Measurements from ENCODE around the gene WAS. TPM values are rescaled to one million over a fixed set of nuclear protein-coding genes. Genes with fewer than 3 reads are reported as not detected.

The WAS gene
- total RNA-seq, 1 experiment from 2014 or later, result 0.43 TPM

GRCh38 chrX:48737213-48737938 is 53.8 kb downstream of the WAS start:
- Mint-ChIP-seq H3K36me3 (ENCODE audit: insufficient read depth, unreplicated experiment) (peaks cover 12% of the 10 kb centered on the region), H3K4me3 (ENCODE audit: unreplicated experiment) (peak overlapping the region; percentile 77), H3K27ac (ENCODE audit: unreplicated experiment) (peak overlapping the region; percentile 72), H3K27me3 (ENCODE audit: insufficient read depth, unreplicated experiment) (no peaks in the 10 kb centered on the region), H3K4me1 (ENCODE audit: low read depth, unreplicated experiment) (peaks cover 6% of the 10 kb centered on the region), H3K9me3 (ENCODE audit: unreplicated experiment) (no peaks in the 10 kb centered on the region)
- ChIA-PET CTCF (interaction anchor here (0.6 to 1.0 kb wide), 2 partner anchors 106 to 523 kb away, joined by 3 to 4 read pairs; no protein-coding TSS in a partner anchor), POLR2A (interaction anchor here (0.5 to 1.4 kb wide), 10 partner anchors 9 to 453 kb away, joined by 3 to 15 read pairs (median 4); partner anchors contain the start of genes HDAC6, PQBP1, RBM3 and SUV39H1)
- Histone ChIP-seq H3K4me1 (no peaks in the 10 kb centered on the region; the same call in 1 of the 2 replicates), H3K9me3 (no peaks in the 10 kb centered on the region), H3K4me3 (ENCODE audit: low read depth, low read length) (peak overlapping the region; percentile 56), H3K27me3 (replicated peaks; ENCODE audit: control insufficient read depth, insufficient read depth, low read length) (no peaks in the 10 kb centered on the region), H3K36me3 (ENCODE audit: control insufficient read depth, insufficient read depth, low read length) (no peaks in the 10 kb centered on the region)
- DNase-seq, result peak; percentile 91 to 96
- TF ChIP-seq CTCF (IDR thresholded peaks at IDR 0.05; ENCODE audit: insufficient read depth in 1 of 2, low read depth in 1 of 2, low read length in 1 of 2, severe bottlenecking in 1 of 2, unreplicated experiment in 1 of 2), result no peak
- BruUV-seq (replicated peaks), result TSS peak; percentile 100
- intact Hi-C loops (cut with micrococcal nuclease; ENCODE audit: unreplicated experiment), result loop anchor here (1.0 to 2.0 kb wide), 3 partner anchors 17 to 65 kb away; partner anchors contain the start of genes HDAC6 and SUV39H1

- TF ChIP-seq CTCF (IDR thresholded peaks at IDR 0.05; ENCODE audit: insufficient read depth in 1 of 2, low read depth in 1 of 2, low read length in 1 of 2, severe bottlenecking in 1 of 2, unreplicated experiment in 1 of 2), result no peak
- H3K36me3 ChIP-seq (ENCODE audit: control insufficient read depth, insufficient read depth, low read length), result no peaks in the 10 kb centered on the region
- no peak for DNase-seq
- H3K9me3 ChIP-seq, result no peaks in the 10 kb centered on the region
- no peaks in the 10 kb centered on the region for H3K27me3 Mint-ChIP-seq (ENCODE audit: insufficient read depth, unreplicated experiment)
- CTCF ChIA-PET, result no interaction called here
- H3K27me3 ChIP-seq (replicated peaks; ENCODE audit: control insufficient read depth, insufficient read depth, low read length), result no peaks in the 10 kb centered on the region
- peaks cover 6% of the 10 kb centered on the region for H3K4me1 Mint-ChIP-seq (ENCODE audit: low read depth, unreplicated experiment)
- H3K4me3 ChIP-seq (ENCODE audit: low read depth, low read length), result peak overlapping the region; percentile 56
- intact Hi-C loops (cut with micrococcal nuclease; ENCODE audit: unreplicated experiment), result loop anchor here (1.0 to 2.0 kb wide), 3 partner anchors 17 to 64 kb away; partner anchors contain the start of genes HDAC6 and SUV39H1
- peak overlapping the region; percentile 77 for H3K4me3 Mint-ChIP-seq (ENCODE audit: unreplicated experiment)
- peaks cover 12% of the 10 kb centered on the region for H3K36me3 Mint-ChIP-seq (ENCODE audit: insufficient read depth, unreplicated experiment)
- no TSS peak for BruUV-seq (replicated peaks)
- H3K4me1 ChIP-seq, result no peaks in the 10 kb centered on the region; the same call in 1 of the 2 replicates
- peak overlapping the region; percentile 72 for H3K27ac Mint-ChIP-seq (ENCODE audit: unreplicated experiment)
- POLR2A ChIA-PET, result interaction anchor here (0.5 to 1.4 kb wide), 6 partner anchors 24 to 453 kb away, joined by 3 to 15 read pairs (median 10); partner anchors contain the start of genes HDAC6, RBM3 and SUV39H1
- H3K9me3 Mint-ChIP-seq (ENCODE audit: unreplicated experiment), result no peaks in the 10 kb centered on the region
Observed at GRCh38 chrX:48737940-48738339, 54.3 kb downstream of the WAS start.

Other genes with a start within 250 kb of the WAS start
- 0.95 TPM in 1 of 2 replicates, not detected in the other for gene SLC38A5, start 213.5 kb upstream of the WAS start, total RNA-seq (2022)
- 41.1 and 41.6 TPM in 2 replicates for gene FTSJ1, start 207.6 kb upstream of the WAS start, total RNA-seq (2022)
- gene PORCN, start 174.8 kb upstream of the WAS start, total RNA-seq (2022), result 3.2 and 4.6 TPM in 2 replicates
- 141 and 154 TPM in 2 replicates for gene EBP, start 162.0 kb upstream of the WAS start, total RNA-seq (2022)
- 9.3 and 11.1 TPM in 2 replicates for gene TBC1D25, start 144.1 kb upstream of the WAS start, total RNA-seq (2022)
- 233 and 264 TPM in 2 replicates for gene RBM3, start 109.3 kb upstream of the WAS start, total RNA-seq (2022)
- 41.8 and 46.5 TPM in 2 replicates for gene WDR13, start 86.3 kb upstream of the WAS start, total RNA-seq (2022)
- gene SUV39H1, start 12.9 kb downstream of the WAS start, total RNA-seq (2022), result 13.9 and 15.8 TPM in 2 replicates
- gene GLOD5, start 77.9 kb downstream of the WAS start, total RNA-seq (2022), result not detected in 2 replicates
- gene GATA1, start 102.8 kb downstream of the WAS start, total RNA-seq (2022), result not detected in 2 replicates
- 99.6 and 110 TPM in 2 replicates for gene HDAC6, start 118.3 kb downstream of the WAS start, total RNA-seq (2022)
- gene ERAS, start 142.7 kb downstream of the WAS start, total RNA-seq (2022), result not detected in 2 replicates
- 19.5 and 24.1 TPM in 2 replicates for gene PCSK1N, start 151.8 kb downstream of the WAS start, total RNA-seq (2022)
- 82.5 and 90.6 TPM in 2 replicates for gene TIMM17B, start 214.0 kb downstream of the WAS start, total RNA-seq (2022)
- 111 and 114 TPM in 2 replicates for gene PQBP1, start 214.1 kb downstream of the WAS start, total RNA-seq (2022)
- 58.8 and 61.4 TPM in 2 replicates for gene SLC35A2, start 227.8 kb downstream of the WAS start, total RNA-seq (2022)
- 12.0 and 13.9 TPM in 2 replicates for gene PIM2, start 235.2 kb downstream of the WAS start, total RNA-seq (2022)

All from Caco-2 (cell line).